Measurements from ENCODE around the gene MRAP.
"Not testable (repeated sequence)": the region's sequence is repeated elsewhere in the genome, so short reads cannot be mapped to it uniquely, and the experiment has no call there.

MRAP gene

DNA sequence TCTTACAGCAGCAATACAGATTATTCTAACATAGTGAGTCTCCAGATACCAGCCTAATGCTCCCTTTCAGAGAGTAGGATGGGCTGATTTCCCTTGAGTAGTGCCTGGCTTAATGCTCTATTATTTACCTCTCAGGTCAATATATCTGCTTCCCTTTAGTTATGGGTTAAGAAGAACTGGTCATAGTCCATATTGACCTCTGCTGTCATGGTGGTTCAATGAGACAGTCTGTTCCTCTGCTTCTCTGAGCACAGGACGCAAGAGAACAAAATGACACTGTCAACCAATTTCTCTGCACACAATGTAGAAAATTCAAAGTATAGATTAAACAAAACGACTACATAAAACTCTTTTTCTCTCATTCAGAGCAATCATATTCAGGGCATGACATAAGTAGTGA is 2.9 kb downstream of the MRAP start:
- no peak for DNase-seq

- no peak for DNase-seq
These were observed 3.9 kb downstream of the MRAP start for GRCh38 chr21:32302560-32302959.

GRCh38 chr21:32303385-32303784 is 4.7 kb downstream of the MRAP start:
- no peak for DNase-seq

- DNase-seq, result no peak
These were observed 6.3 kb downstream of the MRAP start for GRCh38 chr21:32304998-32305397.

- no peak for DNase-seq
These were observed 7.5 kb downstream of the MRAP start for GRCh38 chr21:32306021-32306780.

DNA sequence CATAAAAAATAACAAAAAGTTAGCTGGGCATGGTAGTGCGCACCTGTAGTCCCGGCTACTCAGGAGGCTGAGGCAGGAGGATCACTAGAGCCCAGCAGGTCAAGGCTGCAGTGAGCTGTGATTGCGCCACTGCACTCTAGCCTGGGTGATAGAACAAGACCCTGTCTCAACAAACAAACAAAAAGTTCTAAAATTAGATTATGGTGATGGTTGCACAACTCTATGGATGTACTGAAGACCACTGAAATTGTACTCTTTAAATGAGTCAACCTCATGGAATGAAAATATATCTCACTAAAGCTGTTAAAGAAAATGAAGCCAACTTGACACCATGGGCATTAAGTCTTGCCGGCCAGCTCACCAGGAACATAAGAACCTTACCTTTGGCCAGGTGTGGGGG is 9.1 kb downstream of the MRAP start:
- no peak for DNase-seq

DNA sequence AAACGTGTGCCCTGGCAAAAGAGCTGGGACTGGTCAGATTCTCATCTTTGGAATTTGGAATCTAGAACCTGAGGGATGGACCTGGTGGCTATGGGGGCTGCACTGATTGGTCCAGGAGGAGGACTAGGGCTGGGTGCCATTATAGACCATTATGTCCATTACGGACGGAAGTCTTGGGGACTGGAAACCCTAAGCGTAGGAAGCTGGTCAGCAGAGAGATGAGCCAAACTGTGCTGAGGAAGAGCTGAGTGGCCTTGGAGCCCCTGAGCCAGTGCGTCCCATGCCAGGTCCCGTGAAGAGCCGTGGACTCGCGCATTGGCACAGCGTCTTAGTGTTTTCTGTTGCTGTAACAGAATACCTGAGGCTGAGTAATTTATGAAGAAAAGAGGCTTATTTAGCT is 10.0 kb downstream of the MRAP start:
- no peak for DNase-seq

- DNase-seq, result no peak
These were observed 11.3 kb downstream of the MRAP start for GRCh38 chr21:32309906-32310460.

DNA sequence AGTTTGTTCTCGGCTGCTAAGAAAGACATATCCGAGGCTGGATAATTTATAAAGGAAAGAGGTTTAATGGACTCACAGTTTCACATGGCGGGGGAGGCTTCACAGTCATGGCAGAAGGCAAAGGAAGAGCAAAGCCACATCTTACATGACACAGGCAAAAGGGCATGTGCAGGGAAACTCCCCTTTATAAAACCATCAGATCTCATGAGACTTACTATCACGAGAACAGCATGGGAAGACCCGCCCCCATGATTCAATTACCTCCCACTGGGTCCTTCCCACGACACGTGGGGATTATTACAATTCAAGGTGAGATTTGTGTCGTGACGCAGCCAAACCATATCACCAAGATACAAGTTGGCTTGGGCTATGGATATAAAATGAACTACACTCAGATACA is 12.3 kb downstream of the MRAP start:
- DNase-seq, result not testable (repeated sequence)

GRCh38 chr21:32311621-32312020 is 13.0 kb downstream of the MRAP start:
- no peak for DNase-seq

DNA sequence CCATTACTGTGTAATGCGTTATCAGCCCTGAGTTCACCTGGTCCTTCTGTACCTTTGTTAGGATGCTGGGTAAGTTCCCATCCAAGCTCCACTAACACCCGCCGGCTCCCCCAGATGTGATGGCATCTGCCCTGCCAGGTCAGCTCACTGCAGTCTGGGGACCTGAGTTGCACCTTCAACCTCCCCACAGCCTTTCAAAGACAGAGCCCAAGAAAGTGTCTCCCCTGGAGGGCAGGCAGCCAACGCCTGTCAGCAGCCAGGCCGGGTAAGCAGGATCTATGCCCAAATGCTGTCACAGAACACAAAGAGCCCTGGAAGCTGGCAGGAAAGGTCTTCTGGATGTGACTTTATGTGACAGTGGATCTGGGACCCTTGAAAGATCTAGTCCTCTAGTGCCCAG is 13.7 kb downstream of the MRAP start:
- DNase-seq, result no peak

GRCh38 chr21:32312976-32313375 is 14.3 kb downstream of the MRAP start:
- no peak for DNase-seq

GRCh38 chr21:32314806-32315205 is 16.2 kb downstream of the MRAP start:
- DNase-seq, result no peak

DNA sequence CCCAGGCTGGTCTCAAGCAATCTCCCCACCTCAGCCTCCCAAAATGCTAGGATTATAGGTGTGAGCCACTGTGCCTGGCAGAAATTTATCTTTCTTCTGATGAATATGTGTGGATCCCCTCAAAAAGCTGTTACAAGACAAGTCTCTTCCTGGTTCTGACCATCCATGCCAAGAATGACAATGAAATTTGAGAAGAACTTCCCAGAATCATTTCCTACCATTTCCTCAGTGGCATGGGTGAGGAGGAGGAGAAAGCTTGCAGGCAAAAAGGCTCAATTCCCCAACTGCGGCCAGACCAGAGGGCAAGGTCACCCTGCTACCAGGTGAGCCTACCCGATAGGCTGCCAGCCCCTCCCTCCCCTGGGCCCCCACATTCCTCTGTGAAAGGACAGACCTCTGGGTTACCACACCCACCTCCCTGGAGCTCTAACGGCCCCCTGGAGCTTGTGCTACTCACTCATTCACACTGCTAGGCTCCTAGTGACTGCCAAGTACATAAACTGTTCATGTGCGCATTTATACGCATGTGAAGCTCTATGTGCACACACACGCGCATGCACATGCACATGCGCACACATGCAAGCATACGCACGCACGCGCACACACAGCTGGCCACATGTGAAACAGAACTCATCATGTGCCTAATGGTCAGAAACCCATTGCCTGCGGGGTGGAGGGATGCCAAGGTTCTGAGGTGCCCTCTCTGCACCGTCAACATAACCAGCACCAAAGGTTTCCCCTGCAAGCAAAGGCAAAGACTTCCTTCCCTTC is 17.0 kb downstream of the MRAP start:
- DNase-seq, result no peak

DNA sequence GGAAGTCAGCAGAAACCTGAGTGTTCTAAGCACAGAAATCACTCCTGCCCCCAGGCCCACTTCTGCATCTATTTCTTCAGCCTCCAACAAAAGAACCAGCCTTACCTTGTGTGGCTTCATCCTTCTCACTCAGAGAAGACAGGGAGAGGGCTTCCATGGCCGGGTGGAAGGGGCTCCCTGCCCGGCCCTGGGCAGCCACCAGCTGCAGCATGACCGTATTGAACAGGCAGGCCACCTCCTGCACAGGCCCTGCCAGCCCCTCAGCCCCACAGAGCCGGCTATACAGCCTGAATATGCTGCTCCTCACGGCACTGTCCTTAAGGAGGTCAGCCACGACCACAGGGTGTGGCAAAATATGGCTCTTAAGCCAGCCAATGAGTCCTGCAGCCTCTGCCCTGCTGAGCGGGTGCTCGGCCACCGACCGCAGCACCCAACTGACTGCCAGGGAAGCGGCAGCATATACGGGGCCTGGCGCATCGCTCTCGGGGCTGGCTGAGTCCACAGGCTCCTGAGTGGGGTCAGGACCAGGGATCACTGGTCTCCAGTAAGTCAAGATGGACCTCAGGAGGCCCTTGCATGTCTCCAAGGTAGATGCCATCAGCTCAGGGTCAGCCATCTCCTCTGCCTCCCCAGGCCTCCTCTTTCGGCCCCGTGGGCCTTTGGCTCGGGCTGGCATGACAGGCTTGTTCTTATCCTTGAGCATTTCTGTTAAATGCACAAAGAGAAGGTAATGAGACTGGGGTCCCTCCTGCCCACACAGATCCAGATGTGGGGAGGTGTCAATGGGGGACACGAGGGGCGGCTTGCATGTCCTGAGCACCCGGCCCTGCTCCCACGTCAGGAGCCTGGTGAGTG is 17.9 kb downstream of the MRAP start:
- DNase-seq, result no peak

DNA sequence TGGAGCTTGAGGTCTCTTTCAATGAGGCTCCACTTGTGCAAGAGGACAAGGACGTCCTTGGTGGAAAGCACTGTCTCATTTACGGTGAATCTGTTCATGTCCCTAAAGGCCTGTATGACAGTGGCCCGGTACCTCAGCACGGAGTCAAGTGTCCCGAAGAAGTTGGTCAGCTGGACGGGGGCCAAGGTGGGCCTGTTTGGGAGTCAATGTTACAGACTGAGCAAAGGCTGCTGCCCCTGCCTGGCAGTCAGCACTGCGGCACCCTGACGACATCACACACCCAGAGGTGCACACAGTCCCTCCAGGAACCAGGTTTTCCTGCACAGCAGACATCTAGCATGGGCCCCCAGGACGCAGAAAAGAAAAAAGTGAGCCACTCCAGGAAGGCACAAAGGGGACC is 19.1 kb downstream of the MRAP start:
- no peak for DNase-seq

DNA sequence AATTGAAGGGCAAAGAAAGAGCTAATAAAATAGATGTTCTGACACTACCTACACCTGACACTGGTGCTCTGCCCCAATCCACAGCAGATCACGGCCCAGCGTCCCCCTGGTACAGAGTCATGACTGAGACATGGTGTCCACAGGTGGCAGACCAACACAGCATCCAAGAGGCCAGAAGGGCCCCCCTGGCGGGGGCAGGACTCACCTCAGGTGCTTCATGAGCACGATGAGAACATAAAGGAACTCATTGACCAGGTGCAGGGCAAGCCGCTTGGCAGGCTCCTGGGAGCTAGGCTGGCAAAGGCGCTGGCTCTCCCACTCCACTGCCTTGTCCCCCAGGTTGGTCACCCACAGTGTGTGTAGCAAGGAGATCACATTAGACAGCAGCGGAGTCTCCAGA is 20.4 kb downstream of the MRAP start:
- DNase-seq, result no peak

GRCh38 chr21:32320059-32320458 is 21.4 kb downstream of the MRAP start:
- DNase-seq, result no peak

DNA sequence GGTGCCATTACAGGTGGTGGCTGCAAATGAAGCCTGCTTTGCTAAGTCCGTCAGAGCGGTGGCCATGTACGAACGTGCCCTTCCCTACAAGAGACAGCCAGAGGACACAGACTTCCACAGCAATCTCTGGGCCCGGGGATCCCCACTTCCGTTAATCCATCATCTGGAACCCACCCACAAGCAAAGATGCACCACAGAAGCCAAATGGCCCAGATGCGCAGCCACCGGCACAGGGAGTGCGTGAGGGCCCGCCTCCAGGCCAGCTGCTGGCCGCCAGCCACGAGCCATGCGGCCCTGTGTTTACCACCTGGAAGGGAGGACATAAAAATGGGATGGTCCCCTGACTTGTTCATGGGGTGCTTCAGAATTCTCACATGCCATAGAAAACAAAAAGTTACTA is 22.1 kb downstream of the MRAP start:
- no peak for DNase-seq

GRCh38 chr21:32321480-32321879 is 22.8 kb downstream of the MRAP start:
- DNase-seq, result no peak

DNA sequence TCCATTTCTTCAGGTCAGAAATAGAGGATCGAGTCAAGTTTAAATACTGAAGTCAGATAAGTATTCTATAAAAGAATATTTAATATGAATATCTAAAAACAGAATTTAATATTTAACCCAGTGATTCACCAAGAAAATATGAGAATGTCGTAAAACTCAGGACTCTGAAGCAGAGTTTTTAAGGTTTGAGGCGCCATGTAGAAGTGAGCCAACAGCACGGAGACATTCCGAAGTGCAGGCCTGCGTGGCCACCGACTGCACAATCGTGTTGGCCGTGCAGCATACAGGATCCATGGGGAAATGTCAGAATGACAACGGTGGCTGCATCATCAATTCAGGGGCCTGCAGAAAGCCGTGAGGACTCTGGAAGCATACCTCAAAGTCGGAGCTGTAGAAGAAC is 23.4 kb downstream of the MRAP start:
- no peak for DNase-seq

DNA sequence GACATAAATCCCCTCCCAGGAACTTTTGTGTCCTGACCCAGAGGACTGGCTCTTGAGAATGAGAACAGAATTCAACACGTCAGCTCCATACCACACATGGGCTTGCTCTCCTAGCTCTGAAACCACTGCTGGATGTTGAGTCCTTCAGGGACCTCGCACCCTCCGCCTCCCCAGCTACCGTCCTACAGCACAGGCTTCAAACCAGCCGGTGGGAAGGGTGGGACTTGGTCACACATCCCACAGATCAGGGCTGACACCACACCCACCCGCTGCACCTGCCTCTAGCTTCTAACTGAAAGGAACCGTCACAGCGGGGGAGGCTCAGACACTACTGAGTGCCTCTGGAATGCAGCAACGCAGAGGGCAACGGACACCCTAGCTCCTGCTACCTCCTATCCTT is 24.0 kb downstream of the MRAP start:
- no peak for DNase-seq

DNA sequence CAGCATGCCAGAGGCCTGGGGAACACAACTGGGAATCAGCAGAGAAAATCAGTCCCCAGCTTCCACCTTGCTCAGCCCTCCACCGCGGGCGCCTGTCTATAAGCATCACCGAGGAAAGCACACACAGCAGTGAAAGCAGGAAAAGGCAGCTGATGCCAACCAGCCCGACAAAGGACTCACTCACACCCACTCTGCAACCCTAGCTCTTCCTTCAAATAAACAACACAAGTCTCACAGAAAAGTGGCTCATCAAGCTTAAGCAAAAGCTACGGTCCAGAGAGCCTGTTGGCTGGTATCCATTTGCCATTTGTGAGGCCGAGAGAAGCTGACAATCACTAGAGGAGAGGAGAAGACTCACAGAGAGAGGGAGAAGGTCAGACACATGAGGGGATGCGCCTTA is 27.1 kb downstream of the MRAP start:
- no peak for DNase-seq

Measured in stimulated activated CD4-positive, alpha-beta T cell treated with anti-CD3 and anti-CD28 coated beads, Interleukin-4, amount 100 ng/mL, for 1 hour (primary cell).